GM18867 (cell line): Measurements from ENCODE around the gene CARMIL1.

Experiments used
- ATAC-seq: cut with Tn5 transposase; IDR thresholded peaks from one replicate; pipeline ENCODE4 v1.9.1; 2021; ENCODE audit warnings: mild to moderate bottlenecking, moderate library complexity; ENCODE audit not compliant: unreplicated experiment

Gene CARMIL1

GRCh38 chr6:25278914-25279747 is at the start of gene CARMIL1:
Gene CARMIL1, plus strand, starts transcription at chr6:25279374. Its CDS starts 422 bp downstream, at chr6:25279796.
- peak; percentile 79 for ATAC-seq

GRCh38 chr6:25229671-25230321 is 49.4 kb upstream of the CARMIL1 start:
- ATAC-seq, result no peak

- no peak for ATAC-seq
These were observed 46.7 kb upstream of the CARMIL1 start for GRCh38 chr6:25232479-25232878.

GRCh38 chr6:25233226-25233625 is 45.9 kb upstream of the CARMIL1 start:
- no peak for ATAC-seq

- no peak for ATAC-seq
These were observed 41.6 kb upstream of the CARMIL1 start for GRCh38 chr6:25237579-25237978.

- no peak for ATAC-seq
These were observed 40.1 kb upstream of the CARMIL1 start for GRCh38 chr6:25239059-25239458.

- ATAC-seq, result no peak
These were observed 39.7 kb upstream of the CARMIL1 start for GRCh38 chr6:25239498-25239897.

GRCh38 chr6:25242567-25242966 is 36.6 kb upstream of the CARMIL1 start:
- ATAC-seq, result no peak

GRCh38 chr6:25244865-25245264 is 34.3 kb upstream of the CARMIL1 start:
- ATAC-seq, result no peak

GRCh38 chr6:25248123-25248522 is 31.1 kb upstream of the CARMIL1 start:
- ATAC-seq, result no peak

GRCh38 chr6:25249133-25249532 is 30.0 kb upstream of the CARMIL1 start:
- ATAC-seq, result no peak

GRCh38 chr6:25250878-25251277 is 28.3 kb upstream of the CARMIL1 start:
- ATAC-seq, result peak; percentile 74

GRCh38 chr6:25251426-25251825 is 27.7 kb upstream of the CARMIL1 start:
- ATAC-seq, result no peak

GRCh38 chr6:25253351-25253750 is 25.8 kb upstream of the CARMIL1 start:
- no peak for ATAC-seq

GRCh38 chr6:25254671-25255070 is 24.5 kb upstream of the CARMIL1 start:
- ATAC-seq, result no peak

- no peak for ATAC-seq
These were observed 21.4 kb upstream of the CARMIL1 start for GRCh38 chr6:25257686-25258348.

GRCh38 chr6:25259756-25260155 is 19.4 kb upstream of the CARMIL1 start:
- no peak for ATAC-seq

GRCh38 chr6:25263657-25264056 is 15.5 kb upstream of the CARMIL1 start:
- ATAC-seq, result no peak

GRCh38 chr6:25266456-25267100 is 12.6 kb upstream of the CARMIL1 start:
- no peak for ATAC-seq

- ATAC-seq, result no peak
These were observed 11.5 kb upstream of the CARMIL1 start for GRCh38 chr6:25267662-25268061.

- no peak for ATAC-seq
These were observed 8.6 kb upstream of the CARMIL1 start for GRCh38 chr6:25270559-25270958.
